Measurements from ENCODE around the gene NEB. TPM values are rescaled to one million over a fixed set of nuclear protein-coding genes. Genes with fewer than 3 reads are reported as not detected.

The NEB gene
- polyA plus RNA-seq, 1 experiment, result 0.01 TPM

DNA sequence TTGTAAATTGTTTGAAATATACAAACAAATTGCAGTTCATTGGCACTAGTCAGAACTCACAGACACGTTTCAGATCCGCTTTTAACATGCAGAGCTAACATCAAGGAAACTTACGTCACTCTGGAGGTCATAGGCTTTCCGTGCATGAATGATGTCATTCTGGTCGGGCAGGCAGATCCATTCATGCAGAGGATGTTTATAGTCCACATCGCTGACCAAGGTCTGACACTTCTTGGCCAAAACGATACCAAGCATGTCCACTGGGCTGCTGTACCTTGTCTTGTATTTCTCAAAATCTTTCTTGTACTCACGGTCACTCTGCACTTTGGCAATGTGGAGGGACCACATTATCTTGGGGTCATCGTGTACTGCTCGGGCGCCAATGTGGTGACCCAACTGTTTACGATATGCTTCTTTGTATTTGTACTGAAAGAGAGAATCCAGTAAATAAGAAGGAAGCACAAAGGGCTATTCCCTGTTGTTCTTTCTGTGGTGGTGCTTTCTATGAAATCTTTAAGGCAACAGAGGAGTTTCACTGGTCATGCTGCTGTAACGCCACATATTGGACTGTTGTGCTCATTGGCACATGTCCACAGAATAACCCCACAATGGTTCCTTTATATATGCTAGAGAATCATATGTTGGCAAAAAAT lies 114.8 kb downstream of the NEB start:
- H3K36me3 ChIP-seq (ENCODE audit: control insufficient read depth, insufficient read depth, low read length), result no peaks in the 10 kb centered on the region
- H3K4me3 ChIP-seq (ENCODE audit: low read depth, low read length), result no peak overlapping the region
- no peaks in the 10 kb centered on the region; the same call in 1 of the 2 replicates for H3K27me3 ChIP-seq (ENCODE audit: control insufficient read depth, insufficient read depth, low read length)
- TF ChIP-seq, protein P1, sequence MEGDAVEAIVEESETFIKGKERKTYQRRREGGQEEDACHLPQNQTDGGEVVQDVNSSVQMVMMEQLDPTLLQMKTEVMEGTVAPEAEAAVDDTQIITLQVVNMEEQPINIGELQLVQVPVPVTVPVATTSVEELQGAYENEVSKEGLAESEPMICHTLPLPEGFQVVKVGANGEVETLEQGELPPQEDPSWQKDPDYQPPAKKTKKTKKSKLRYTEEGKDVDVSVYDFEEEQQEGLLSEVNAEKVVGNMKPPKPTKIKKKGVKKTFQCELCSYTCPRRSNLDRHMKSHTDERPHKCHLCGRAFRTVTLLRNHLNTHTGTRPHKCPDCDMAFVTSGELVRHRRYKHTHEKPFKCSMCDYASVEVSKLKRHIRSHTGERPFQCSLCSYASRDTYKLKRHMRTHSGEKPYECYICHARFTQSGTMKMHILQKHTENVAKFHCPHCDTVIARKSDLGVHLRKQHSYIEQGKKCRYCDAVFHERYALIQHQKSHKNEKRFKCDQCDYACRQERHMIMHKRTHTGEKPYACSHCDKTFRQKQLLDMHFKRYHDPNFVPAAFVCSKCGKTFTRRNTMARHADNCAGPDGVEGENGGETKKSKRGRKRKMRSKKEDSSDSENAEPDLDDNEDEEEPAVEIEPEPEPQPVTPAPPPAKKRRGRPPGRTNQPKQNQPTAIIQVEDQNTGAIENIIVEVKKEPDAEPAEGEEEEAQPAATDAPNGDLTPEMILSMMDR (IDR thresholded peaks at IDR 0.05; ENCODE audit: insufficient read depth, low read depth, low read length), result no peak
- ChIA-PET POLR2A (no interaction called here), CTCF (no interaction called here)
- no peak for DNase-seq (ENCODE audit: low read depth)

DNA sequence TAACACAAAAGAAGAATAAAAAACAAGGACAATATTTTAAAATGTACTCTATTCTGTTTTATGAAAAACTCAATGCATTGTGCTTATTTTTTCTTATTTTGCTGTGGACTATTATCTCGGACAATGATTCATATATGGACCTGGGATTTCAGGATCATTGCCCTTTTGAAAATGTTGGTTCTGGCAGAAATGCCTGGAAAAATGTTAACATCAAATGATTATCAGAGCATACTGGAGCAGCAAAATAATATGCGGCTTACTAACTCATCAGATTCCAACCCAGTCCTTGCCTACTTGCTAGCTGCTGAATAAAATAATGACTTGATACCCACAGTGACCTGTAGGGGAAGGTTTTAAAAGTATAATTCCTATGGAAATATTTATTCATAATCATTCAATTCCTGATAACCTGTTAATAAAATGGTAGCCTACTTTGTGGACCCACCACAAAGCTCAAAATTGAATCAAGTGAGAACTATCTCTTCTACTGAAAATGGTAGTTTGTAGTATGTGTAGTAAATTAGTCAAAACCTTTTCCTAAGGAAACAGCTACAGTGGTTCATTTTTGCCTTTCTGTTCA lies 117.4 kb downstream of the NEB start:
- CTCF ChIA-PET, result interaction anchor here (0.8 kb wide), 1 partner anchor 21 kb away, joined by 3 read pairs; no protein-coding TSS in a partner anchor
- TF ChIP-seq, protein P1 (IDR thresholded peaks at IDR 0.05; ENCODE audit: insufficient read depth, low read depth, low read length), result no peak
- no peaks in the 10 kb centered on the region; the same call in 1 of the 2 replicates for H3K27me3 ChIP-seq (ENCODE audit: control insufficient read depth, insufficient read depth, low read length)
- DNase-seq (ENCODE audit: low read depth), result no peak
- H3K36me3 ChIP-seq (ENCODE audit: control insufficient read depth, insufficient read depth, low read length), result no peaks in the 10 kb centered on the region
- POLR2A ChIA-PET, result no interaction called here
- H3K4me3 ChIP-seq (ENCODE audit: low read depth, low read length), result no peak overlapping the region

GRCh38 chr2:151614606-151615306 lies 119.5 kb downstream of the NEB start:
- no peak for DNase-seq (ENCODE audit: low read depth)
- Histone ChIP-seq H3K4me3 (ENCODE audit: low read depth, low read length) (no peak overlapping the region), H3K36me3 (ENCODE audit: control insufficient read depth, insufficient read depth, low read length) (no peaks in the 10 kb centered on the region), H3K27me3 (ENCODE audit: control insufficient read depth, insufficient read depth, low read length) (no peaks in the 10 kb centered on the region; the same call in 1 of the 2 replicates)
- ChIA-PET CTCF (no interaction called here), POLR2A (no interaction called here)
- TF ChIP-seq, protein P1 (IDR thresholded peaks at IDR 0.05; ENCODE audit: insufficient read depth, low read depth, low read length), result no peak

GRCh38 chr2:151614159-151614558 lies 120.1 kb downstream of the NEB start:
- no peaks in the 10 kb centered on the region for H3K36me3 ChIP-seq (ENCODE audit: control insufficient read depth, insufficient read depth, low read length)
- POLR2A ChIA-PET, result no interaction called here
- CTCF ChIA-PET, result no interaction called here
- no peak for DNase-seq (ENCODE audit: low read depth)
- H3K4me3 ChIP-seq (ENCODE audit: low read depth, low read length), result no peak overlapping the region
- no peaks in the 10 kb centered on the region for H3K27me3 ChIP-seq (ENCODE audit: control insufficient read depth, insufficient read depth, low read length)
- TF ChIP-seq, protein P1 (IDR thresholded peaks at IDR 0.05; ENCODE audit: insufficient read depth, low read depth, low read length), result no peak

- Histone ChIP-seq H3K36me3 (ENCODE audit: control insufficient read depth, insufficient read depth, low read length) (no peaks in the 10 kb centered on the region), H3K27me3 (ENCODE audit: control insufficient read depth, insufficient read depth, low read length) (no peaks in the 10 kb centered on the region), H3K4me3 (ENCODE audit: low read depth, low read length) (no peak overlapping the region)
- DNase-seq (ENCODE audit: low read depth), result no peak
- ChIA-PET CTCF (no interaction called here), POLR2A (no interaction called here)
- TF ChIP-seq, protein P1 (IDR thresholded peaks at IDR 0.05; ENCODE audit: insufficient read depth, low read depth, low read length), result no peak
Measured at GRCh38 chr2:151611351-151611750, 122.9 kb downstream of the NEB start.
